ENCODE measurements around the gene HPCAL1. TPM values are rescaled to one million over a fixed set of nuclear protein-coding genes. Genes with fewer than 3 reads are reported as not detected.
A peak's percentile ranks its signal among the peaks of the same experiment; 100 is the strongest.

Gene HPCAL1
- total RNA-seq, 2 donors from 2014 or later = 64.5 to 85.7 TPM

GRCh38 chr2:10325278-10326145 lies 22.8 kb downstream of the HPCAL1 start:
- Histone ChIP-seq H3K4me1 (peaks cover 32% of the 10 kb centered on the region), H3K9ac (ENCODE audit: low read depth in 2 of 2, low read length in 2 of 2) (peak overlapping the region; percentile 22 to 37), H3K36me3 (no peaks in the 10 kb centered on the region), H3K4me3 (no peak overlapping the region), H3K27me3 (no peaks in the 10 kb centered on the region), H3K9me3 (no peaks in the 10 kb centered on the region), H3K27ac (peak overlapping the region; percentile 19)
- intact Hi-C loops (cut with DNase I) = no loop called here
- peak; percentile 56 for DNase-seq
- TF ChIP-seq CTCF (IDR thresholded peaks at IDR 0.05) = no peak

GRCh38 chr2:10326151-10326616 lies 23.5 kb downstream of the HPCAL1 start:
- no peaks in the 10 kb centered on the region for H3K27me3 ChIP-seq
- peak overlapping the region; percentile 19 for H3K27ac ChIP-seq
- no peak overlapping the region for H3K4me3 ChIP-seq
- no peak for TF ChIP-seq CTCF (IDR thresholded peaks at IDR 0.05)
- peak overlapping the region in 1 of 2 donors; percentile 22 for H3K9ac ChIP-seq (ENCODE audit: low read depth in 2 of 2, low read length in 2 of 2)
- no peak for DNase-seq
- no peaks in the 10 kb centered on the region for H3K36me3 ChIP-seq
- intact Hi-C loops (cut with DNase I) = no loop called here
- peaks cover 36% of the 10 kb centered on the region for H3K4me1 ChIP-seq
- no peaks in the 10 kb centered on the region for H3K9me3 ChIP-seq

GRCh38 chr2:10326707-10327594 lies 24.2 kb downstream of the HPCAL1 start:
- TF ChIP-seq CTCF (IDR thresholded peaks at IDR 0.05) = no peak
- Histone ChIP-seq H3K4me1 (peaks cover 36% of the 10 kb centered on the region), H3K9me3 (no peaks in the 10 kb centered on the region), H3K9ac (ENCODE audit: low read depth in 2 of 2, low read length in 2 of 2) (no peak overlapping the region), H3K4me3 (no peak overlapping the region), H3K36me3 (no peaks in the 10 kb centered on the region), H3K27ac (no peak overlapping the region), H3K27me3 (no peaks in the 10 kb centered on the region)
- DNase-seq = no peak
- intact Hi-C loops (cut with DNase I) = no loop called here

- Histone ChIP-seq H3K4me3 (no peak overlapping the region), H3K36me3 (no peaks in the 10 kb centered on the region), H3K27me3 (no peaks in the 10 kb centered on the region), H3K9ac (ENCODE audit: low read depth in 2 of 2, low read length in 2 of 2) (no peak overlapping the region), H3K9me3 (no peaks in the 10 kb centered on the region), H3K4me1 (peaks cover 36% of the 10 kb centered on the region), H3K27ac (no peak overlapping the region)
- no peak for TF ChIP-seq CTCF (IDR thresholded peaks at IDR 0.05)
- peak; percentile 74 for DNase-seq
- intact Hi-C loops (cut with DNase I) = no loop called here
These were observed 25.4 kb downstream of the HPCAL1 start for GRCh38 chr2:10327896-10328669.
